ENCODE results near the gene NTN3. TPM values are rescaled to one million over a fixed set of nuclear protein-coding genes. Genes with fewer than 3 reads are reported as not detected.
"Not testable (repeated sequence)": the region's sequence is repeated elsewhere in the genome, so short reads cannot be mapped to it uniquely, and the experiment has no call there.

Gene NTN3
- total and polyA plus RNA-seq, 2 donors from 2014 or later = 0.28 TPM; not detected in 1

DNA sequence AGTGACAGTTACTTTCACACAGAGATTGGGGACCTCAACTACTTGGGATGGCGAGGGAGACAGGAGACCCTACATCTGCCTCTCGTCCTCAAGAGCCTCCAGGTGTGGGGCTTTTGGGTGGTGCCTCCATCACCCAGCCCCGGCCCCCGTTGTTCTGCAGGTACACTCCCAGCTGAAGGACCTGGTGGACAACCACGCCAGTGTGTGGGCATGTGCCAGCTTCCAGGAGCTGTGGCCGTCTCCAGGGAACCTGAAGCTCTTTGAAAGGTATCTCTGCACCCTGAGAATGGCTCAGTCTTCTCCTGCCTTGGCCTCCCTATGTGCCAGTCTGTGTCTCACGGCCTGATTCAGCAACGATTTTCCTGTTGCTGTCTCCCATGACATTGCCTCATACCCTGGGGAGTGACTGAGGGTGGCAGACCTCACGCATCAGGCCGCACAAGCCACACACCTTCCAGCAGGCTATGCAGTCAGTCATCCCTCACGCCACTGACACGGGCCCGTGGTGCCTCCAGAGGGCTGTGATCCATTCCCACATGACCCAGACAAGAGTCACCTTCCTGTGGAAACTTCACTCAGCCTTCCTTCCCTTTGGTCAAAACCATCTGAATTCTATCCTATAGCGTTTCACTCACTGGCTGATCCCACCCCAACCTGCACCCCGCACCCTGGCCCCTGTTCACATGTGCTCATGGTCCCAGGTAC is 38.1 kb upstream of the NTN3 start:
- Histone ChIP-seq H3K9ac (ENCODE audit: low read length in 3 of 3) (no peak overlapping the region), H3K27ac (ENCODE audit: low read depth in 2 of 2, low read length in 2 of 2) (no peak overlapping the region), H3K4me1 (ENCODE audit: control insufficient read depth in 2 of 3, insufficient read depth in 2 of 3, low read depth in 1 of 3, low read length in 3 of 3) (peaks cover 0 to 14% (median 9%) of the 10 kb centered on the region in 3 donors), H3K9me3 (ENCODE audit: control insufficient read depth in 2 of 3, insufficient read depth in 1 of 3, low read length in 3 of 3) (no peaks in the 10 kb centered on the region), H3K27me3 (ENCODE audit: control insufficient read depth, insufficient read depth, low read length) (no peaks in the 10 kb centered on the region), H3K36me3 (ENCODE audit: control insufficient read depth in 2 of 3, insufficient read depth in 3 of 3, low read length in 3 of 3) (peaks cover 0 to 4% (median 3%) of the 10 kb centered on the region in 3 donors), H3K4me3 (ENCODE audit: low read length in 3 of 3) (no peak overlapping the region)
- TF ChIP-seq, protein P1, sequence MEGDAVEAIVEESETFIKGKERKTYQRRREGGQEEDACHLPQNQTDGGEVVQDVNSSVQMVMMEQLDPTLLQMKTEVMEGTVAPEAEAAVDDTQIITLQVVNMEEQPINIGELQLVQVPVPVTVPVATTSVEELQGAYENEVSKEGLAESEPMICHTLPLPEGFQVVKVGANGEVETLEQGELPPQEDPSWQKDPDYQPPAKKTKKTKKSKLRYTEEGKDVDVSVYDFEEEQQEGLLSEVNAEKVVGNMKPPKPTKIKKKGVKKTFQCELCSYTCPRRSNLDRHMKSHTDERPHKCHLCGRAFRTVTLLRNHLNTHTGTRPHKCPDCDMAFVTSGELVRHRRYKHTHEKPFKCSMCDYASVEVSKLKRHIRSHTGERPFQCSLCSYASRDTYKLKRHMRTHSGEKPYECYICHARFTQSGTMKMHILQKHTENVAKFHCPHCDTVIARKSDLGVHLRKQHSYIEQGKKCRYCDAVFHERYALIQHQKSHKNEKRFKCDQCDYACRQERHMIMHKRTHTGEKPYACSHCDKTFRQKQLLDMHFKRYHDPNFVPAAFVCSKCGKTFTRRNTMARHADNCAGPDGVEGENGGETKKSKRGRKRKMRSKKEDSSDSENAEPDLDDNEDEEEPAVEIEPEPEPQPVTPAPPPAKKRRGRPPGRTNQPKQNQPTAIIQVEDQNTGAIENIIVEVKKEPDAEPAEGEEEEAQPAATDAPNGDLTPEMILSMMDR (IDR thresholded peaks at IDR 0.05; ENCODE audit: borderline replicate concordance, extremely low read depth, insufficient read depth) = no peak
- no peak for FAIRE-seq
- intact Hi-C loops (cut with DNase I) = no loop called here
- no peak for DNase-seq

- H3K27me3 ChIP-seq (ENCODE audit: control insufficient read depth, insufficient read depth, low read length); DNase-seq; FAIRE-seq; H3K27ac ChIP-seq (ENCODE audit: low read depth in 2 of 2, low read length in 2 of 2); H3K4me1 ChIP-seq (ENCODE audit: control insufficient read depth in 2 of 3, insufficient read depth in 2 of 3, low read depth in 1 of 3, low read length in 3 of 3); H3K9ac ChIP-seq (ENCODE audit: low read length in 3 of 3); intact Hi-C loops (cut with DNase I); H3K36me3 ChIP-seq (ENCODE audit: control insufficient read depth in 2 of 3, insufficient read depth in 3 of 3, low read length in 3 of 3); H3K9me3 ChIP-seq (ENCODE audit: control insufficient read depth in 2 of 3, insufficient read depth in 1 of 3, low read length in 3 of 3); H3K4me3 ChIP-seq (ENCODE audit: low read length in 3 of 3): not testable (repeated sequence)
Observed at GRCh38 chr16:2435236-2435635, 35.9 kb upstream of the NTN3 start.

GRCh38 chr16:2436110-2436509 is 35.0 kb upstream of the NTN3 start:
- Histone ChIP-seq H3K27me3 (ENCODE audit: control insufficient read depth, insufficient read depth, low read length) (no peaks in the 10 kb centered on the region), H3K9me3 (ENCODE audit: control insufficient read depth in 2 of 3, insufficient read depth in 1 of 3, low read length in 3 of 3) (no peaks in the 10 kb centered on the region), H3K4me1 (ENCODE audit: control insufficient read depth in 2 of 3, insufficient read depth in 2 of 3, low read depth in 1 of 3, low read length in 3 of 3) (no peaks in the 10 kb centered on the region), H3K36me3 (ENCODE audit: control insufficient read depth in 2 of 3, insufficient read depth in 3 of 3, low read length in 3 of 3) (peaks cover 0 to 6% (median 6%) of the 10 kb centered on the region in 3 donors), H3K4me3 (ENCODE audit: low read length in 3 of 3) (no peak overlapping the region), H3K9ac (ENCODE audit: low read length in 3 of 3) (no peak overlapping the region), H3K27ac (ENCODE audit: low read depth in 2 of 2, low read length in 2 of 2) (no peak overlapping the region)
- intact Hi-C loops (cut with DNase I) = no loop called here
- TF ChIP-seq, protein P1 (IDR thresholded peaks at IDR 0.05; ENCODE audit: borderline replicate concordance, extremely low read depth, insufficient read depth) = no peak
- FAIRE-seq (no peak), DNase-seq (no peak)

- peaks cover 0 to 6% (median 5%) of the 10 kb centered on the region in 3 donors for H3K36me3 ChIP-seq (ENCODE audit: control insufficient read depth in 2 of 3, insufficient read depth in 3 of 3, low read length in 3 of 3)
- no peak overlapping the region for H3K4me3 ChIP-seq (ENCODE audit: low read length in 3 of 3)
- H3K9me3 ChIP-seq (ENCODE audit: control insufficient read depth in 2 of 3, insufficient read depth in 1 of 3, low read length in 3 of 3) = no peaks in the 10 kb centered on the region
- H3K4me1 ChIP-seq (ENCODE audit: control insufficient read depth in 2 of 3, insufficient read depth in 2 of 3, low read depth in 1 of 3, low read length in 3 of 3) = no peaks in the 10 kb centered on the region
- intact Hi-C loops (cut with DNase I) = no loop called here
- FAIRE-seq (no peak), DNase-seq (no peak)
- TF ChIP-seq, protein P1 (IDR thresholded peaks at IDR 0.05; ENCODE audit: borderline replicate concordance, extremely low read depth, insufficient read depth) = no peak
- H3K27ac ChIP-seq (ENCODE audit: low read depth in 2 of 2, low read length in 2 of 2) = no peak overlapping the region
- no peaks in the 10 kb centered on the region for H3K27me3 ChIP-seq (ENCODE audit: control insufficient read depth, insufficient read depth, low read length)
- H3K9ac ChIP-seq (ENCODE audit: low read length in 3 of 3) = no peak overlapping the region
Observed at GRCh38 chr16:2437032-2437790, 33.9 kb upstream of the NTN3 start.

Measured in kidney (tissue), 14 donors.